Endothelial cell of umbilical vein (primary cell): ENCODE results near the gene SLC28A1. TPM values are rescaled to one million over a fixed set of nuclear protein-coding genes. Genes with fewer than 3 reads are reported as not detected.

Experiments used
- BruUV-seq: library from RNA; stranded (reverse); fragments of 400-500 nt; replicated peaks from 2 replicates; lab custom pipeline; 2021; lab: Mats Ljungman, UMichigan
- CTCF ChIA-PET: fragments of 300-600, 350-600 bp; sonication (Branson Sonifier 250); formaldehyde crosslinking; loops from one replicate; lab custom pipeline; 2021; ENCODE audit warnings: antibody characterized with exemption, inconsistent platforms; lab: Charles Lee
- POLR2A ChIA-PET: fragments of 300-600, 350-600 bp; sonication (Branson Sonifier 250); formaldehyde crosslinking; loops from one replicate; lab custom pipeline; 2021; ENCODE audit warnings: antibody characterized with exemption, inconsistent platforms; lab: Charles Lee
- DNase-seq: peaks from one replicate; pipeline ENCODE4 v3.0.0-alpha.2; 2011; ENCODE audit warnings: low read depth, low spot score
- FAIRE-seq: peaks from 2 replicates; lab custom pipeline; 2011; peaks lifted over from hg19 to GRCh38; lab: Jason Lieb, UNC
- H2AFZ ChIP-seq: 2 replicates; pipeline ENCODE4 v1.6.0; 2012; ENCODE audit warnings: low read depth, low read length, control low read depth, inconsistent platforms
- H3K27ac ChIP-seq: 2 replicates; pipeline ENCODE4 v1.5.1; 2011; ENCODE audit warnings: low read depth, mild to moderate bottlenecking, control low read depth, low read length, moderate library complexity; ENCODE audit not compliant: insufficient read depth
- H3K27me3 ChIP-seq, 2 experiments: 2 replicates each; pipeline versions ENCODE4 v1.6.0 to v1.6.1; 2011; ENCODE audit warnings: low read length in 2 of 2, mixed read lengths in 1 of 2; ENCODE audit not compliant: control insufficient read depth in 2 of 2, insufficient read depth in 2 of 2
- H3K36me3 ChIP-seq, 2 experiments: 2 replicates in 1 of 2; 3 replicates in 1 of 2; pipeline ENCODE4 v1.5.1; 2011; ENCODE audit warnings: low read length in 2 of 2, mild to moderate bottlenecking in 1 of 2, moderate library complexity in 1 of 2; ENCODE audit not compliant: control insufficient read depth in 2 of 2, insufficient read depth in 2 of 2; ENCODE audit errors: extremely low read depth in 1 of 2
- H3K4me1 ChIP-seq: 3 replicates; pipeline ENCODE4 v1.5.1; 2011; ENCODE audit warnings: mild to moderate bottlenecking, low read length; ENCODE audit not compliant: control insufficient read depth, insufficient read depth; ENCODE audit errors: extremely low read depth
- H3K4me2 ChIP-seq: 2 replicates; pipeline ENCODE4 v1.6.1; 2011; ENCODE audit warnings: low read length, control low read depth, mixed read lengths; ENCODE audit not compliant: insufficient read depth
- H3K4me3 ChIP-seq, 3 experiments: fragments of 200-600 bp in 1 of 3; sonication (generic), shearing (Covaris generic) in 1 of 3; replicated peaks in 1 of 3; 2 replicates each; pipeline ENCODE4 v1.5.1; 2011 to 2016; ENCODE audit warnings: control low read depth in 3 of 3, low read length in 3 of 3, mild to moderate bottlenecking in 2 of 3, inconsistent platforms in 1 of 3, low read depth in 1 of 3, moderate library complexity in 1 of 3; ENCODE audit not compliant: insufficient read depth in 1 of 3
- H3K79me2 ChIP-seq: 2 replicates; pipeline ENCODE4 v1.6.0; 2012; ENCODE audit warnings: low read length, inconsistent platforms; ENCODE audit not compliant: control insufficient read depth, insufficient read depth
- H3K9ac ChIP-seq: replicated peaks from 2 replicates; pipeline ENCODE3; 2011; ENCODE audit warnings: low read length, control low read depth; ENCODE audit not compliant: insufficient read depth; ENCODE audit errors: extremely low read depth
- H3K9me1 ChIP-seq: replicated peaks from 3 replicates; pipeline ENCODE4 v1.6.0; 2011; ENCODE audit warnings: mild to moderate bottlenecking, low read length; ENCODE audit not compliant: control insufficient read depth, insufficient read depth; ENCODE audit errors: extremely low read depth
- H3K9me3 ChIP-seq: replicated peaks from 2 replicates; pipeline ENCODE4 v1.5.1; 2012; ENCODE audit warnings: low read length, inconsistent platforms; ENCODE audit not compliant: control insufficient read depth, insufficient read depth
- H4K20me1 ChIP-seq: replicated peaks from 2 replicates; pipeline ENCODE3; 2011; ENCODE audit warnings: mild to moderate bottlenecking, low read length; ENCODE audit not compliant: control insufficient read depth, insufficient read depth; ENCODE audit errors: extremely low read depth
- POLR2A ChIP-seq: IDR thresholded peaks from 2 replicates; pipeline ENCODE4 v1.6.1; 2012; ENCODE audit warnings: low read depth, mild to moderate bottlenecking, control low read depth, low read length
- POLR2AphosphoS5 ChIP-seq: IDR thresholded peaks from 2 replicates; pipeline ENCODE4 v1.6.1; 2012; ENCODE audit warnings: low read depth, mild to moderate bottlenecking, control low read depth, low read length, moderate library complexity; ENCODE audit not compliant: insufficient read depth
- dilution Hi-C: fragments of 300-500 bp; cut with MboI; formaldehyde crosslinking; loops from one replicate; pipeline ENCODE4 v1.15.0; 2019; ENCODE audit warnings: low sequenced_read_pairs; ENCODE audit not compliant: extremely low pct_ligation_motif_present
- intact Hi-C: fragments of 100-400 bp; cut with micrococcal nuclease; formaldehyde crosslinking; loops from one replicate; pipeline ENCODE4 v1.10.0; 2022
- polyA plus RNA-seq, 4 experiments: library from polyadenylated mRNA; depleted of rRNA in 3 of 4; stranded (reverse) in 3 of 4; unstranded in 1 of 4; fragments of >200 nt; gene quantifications; 2 replicates each; pipeline versions ENCODE4 v1.2.1 to v1.2.3, GENCODE V29; 2011 to 2012; ENCODE audit warnings: missing spikeins in 1 of 4
- total RNA-seq: library from RNA; stranded (reverse); gene quantifications from 2 replicates; pipeline ENCODE4 v1.2.3, GENCODE V29; 2021

The SLC28A1 gene
- total and polyA plus RNA-seq, 2 donors (not counting 3 experiments of a cell fraction or from before 2014, with no cell fraction given), result not detected

- Histone ChIP-seq H3K36me3 (peaks cover 0 to under 1% of the 10 kb centered on the region in 2 experiments), H3K4me1 (no peaks in the 10 kb centered on the region), H3K79me2 (no peaks in the 10 kb centered on the region), H4K20me1 (no peaks in the 10 kb centered on the region), H3K27ac (no peak overlapping the region), H3K9me1 (no peaks in the 10 kb centered on the region), H3K4me3 (no peak overlapping the region), H3K9ac (no peak overlapping the region), H3K4me2 (no peak overlapping the region), H3K27me3 (no peaks in the 10 kb centered on the region), H3K9me3 (no peaks in the 10 kb centered on the region), H2AFZ (no peak overlapping the region)
- ChIA-PET CTCF (interaction anchor here (0.7 to 3.1 kb wide), 2 partner anchors 54 to 385 kb away, joined by 4 to 12 read pairs; no protein-coding TSS in a partner anchor), POLR2A (no interaction called here)
- no TSS peak for BruUV-seq
- dilution Hi-C loops, result no loop called here
- DNase-seq (no peak), FAIRE-seq (no peak)
- intact Hi-C loops, result no loop called here
- TF ChIP-seq POLR2A, result no peak
- no peak for TF ChIP-seq POLR2AphosphoS5
These were observed 10.5 kb upstream of the SLC28A1 start for GRCh38 chr15:84873997-84874396.

- H3K79me2 ChIP-seq, result no peaks in the 10 kb centered on the region
- POLR2A ChIA-PET, result no interaction called here
- CTCF ChIA-PET, result interaction anchor here (0.5 kb wide), 1 partner anchor 221 kb away, joined by 3 read pairs; the partner anchor contains the start of gene WDR73
These were observed 9.3 kb upstream of the SLC28A1 start for GRCh38 chr15:84874981-84875699.

More at GRCh38 chr15:84874981-84875699, 9.3 kb upstream of the SLC28A1 start:
- H3K27ac ChIP-seq, result no peak overlapping the region
- DNase-seq (no peak), FAIRE-seq (no peak)
- H3K9me1 ChIP-seq, result no peaks in the 10 kb centered on the region
- no peaks in the 10 kb centered on the region for H3K9me3 ChIP-seq
- no peaks in the 10 kb centered on the region for H3K4me1 ChIP-seq
- no peaks in the 10 kb centered on the region for H3K27me3 ChIP-seq
- H4K20me1 ChIP-seq, result no peaks in the 10 kb centered on the region
- no peak overlapping the region for H3K9ac ChIP-seq
- intact Hi-C loops (loop anchor here (5.0 kb wide), 1 partner anchor 37 kb away; no protein-coding TSS in a partner anchor), dilution Hi-C loops (no loop called here)
- no peak overlapping the region for H2AFZ ChIP-seq
- no TSS peak for BruUV-seq
- H3K36me3 ChIP-seq, result no peaks in the 10 kb centered on the region
- no peak overlapping the region for H3K4me2 ChIP-seq
- no peak for TF ChIP-seq POLR2AphosphoS5
- H3K4me3 ChIP-seq, result no peak overlapping the region
